Glutamatergic neuron (in vitro differentiated cells): Measurements from ENCODE around the gene HYOU1. TPM values are rescaled to one million over a fixed set of nuclear protein-coding genes. Genes with fewer than 3 reads are reported as not detected.

Experiments
- DNase-seq: peaks from one replicate; pipeline ENCODE4 v3.0.0; 2022
- H3K27ac Mint-ChIP-seq: one replicate; pipeline ENCODE4 v1.8.0; 2020; ENCODE audit warnings: mild to moderate bottlenecking, mixed read lengths, inconsistent platforms; ENCODE audit not compliant: unreplicated experiment
- H3K27me3 Mint-ChIP-seq: one replicate; pipeline ENCODE4 v1.8.0; 2020; ENCODE audit warnings: mild to moderate bottlenecking, moderate library complexity, mixed read lengths, inconsistent platforms; ENCODE audit not compliant: unreplicated experiment
- H3K36me3 Mint-ChIP-seq: one replicate; pipeline ENCODE4 v1.8.0; 2020; ENCODE audit warnings: mild to moderate bottlenecking, mixed read lengths, inconsistent platforms; ENCODE audit not compliant: unreplicated experiment
- H3K4me1 Mint-ChIP-seq: one replicate; pipeline ENCODE4 v1.8.0; 2020; ENCODE audit warnings: mild to moderate bottlenecking, low read depth, mixed read lengths, inconsistent platforms; ENCODE audit not compliant: unreplicated experiment
- H3K4me3 Mint-ChIP-seq: one replicate; pipeline ENCODE4 v1.8.0; 2020; ENCODE audit warnings: mild to moderate bottlenecking, mixed read lengths, inconsistent platforms; ENCODE audit not compliant: unreplicated experiment
- H3K9me3 Mint-ChIP-seq: one replicate; pipeline ENCODE4 v1.8.0; 2020; ENCODE audit warnings: mild to moderate bottlenecking, moderate library complexity, mixed read lengths, inconsistent platforms; ENCODE audit not compliant: unreplicated experiment
- total RNA-seq: library from RNA; stranded (reverse); fragmentation: NEBNext Ultra II Directional; extraction: Animal tissue kit (Norgen Biotek cat#: 25700); gene quantifications from one replicate; pipeline ENCODE4 v1.2.1, GENCODE V29; 2021; ENCODE audit not compliant: unreplicated experiment
- TF ChIP-seq, protein P1 (sequence below): fragments of 200-600 bp; sonication (generic); IDR thresholded peaks from one replicate; pipeline ENCODE4 v1.5.0; 2021; ENCODE audit not compliant: partially characterized antibody, unreplicated experiment

Gene HYOU1
- total RNA-seq, 1 donor from 2014 or later, result 193 TPM

GRCh38 chr11:119085437-119085847 lies 28.4 kb upstream of the HYOU1 start:
- H3K9me3 Mint-ChIP-seq, result peaks cover 7% of the 10 kb centered on the region
- H3K27ac Mint-ChIP-seq, result peak overlapping the region; percentile 90
- H3K4me3 Mint-ChIP-seq, result peak overlapping the region; percentile 98
- peaks cover 5% of the 10 kb centered on the region for H3K27me3 Mint-ChIP-seq
- H3K4me1 Mint-ChIP-seq, result no peaks in the 10 kb centered on the region
- H3K36me3 Mint-ChIP-seq, result no peaks in the 10 kb centered on the region
- TF ChIP-seq, protein P1, sequence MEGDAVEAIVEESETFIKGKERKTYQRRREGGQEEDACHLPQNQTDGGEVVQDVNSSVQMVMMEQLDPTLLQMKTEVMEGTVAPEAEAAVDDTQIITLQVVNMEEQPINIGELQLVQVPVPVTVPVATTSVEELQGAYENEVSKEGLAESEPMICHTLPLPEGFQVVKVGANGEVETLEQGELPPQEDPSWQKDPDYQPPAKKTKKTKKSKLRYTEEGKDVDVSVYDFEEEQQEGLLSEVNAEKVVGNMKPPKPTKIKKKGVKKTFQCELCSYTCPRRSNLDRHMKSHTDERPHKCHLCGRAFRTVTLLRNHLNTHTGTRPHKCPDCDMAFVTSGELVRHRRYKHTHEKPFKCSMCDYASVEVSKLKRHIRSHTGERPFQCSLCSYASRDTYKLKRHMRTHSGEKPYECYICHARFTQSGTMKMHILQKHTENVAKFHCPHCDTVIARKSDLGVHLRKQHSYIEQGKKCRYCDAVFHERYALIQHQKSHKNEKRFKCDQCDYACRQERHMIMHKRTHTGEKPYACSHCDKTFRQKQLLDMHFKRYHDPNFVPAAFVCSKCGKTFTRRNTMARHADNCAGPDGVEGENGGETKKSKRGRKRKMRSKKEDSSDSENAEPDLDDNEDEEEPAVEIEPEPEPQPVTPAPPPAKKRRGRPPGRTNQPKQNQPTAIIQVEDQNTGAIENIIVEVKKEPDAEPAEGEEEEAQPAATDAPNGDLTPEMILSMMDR, result no peak
- no peak for DNase-seq

DNA sequence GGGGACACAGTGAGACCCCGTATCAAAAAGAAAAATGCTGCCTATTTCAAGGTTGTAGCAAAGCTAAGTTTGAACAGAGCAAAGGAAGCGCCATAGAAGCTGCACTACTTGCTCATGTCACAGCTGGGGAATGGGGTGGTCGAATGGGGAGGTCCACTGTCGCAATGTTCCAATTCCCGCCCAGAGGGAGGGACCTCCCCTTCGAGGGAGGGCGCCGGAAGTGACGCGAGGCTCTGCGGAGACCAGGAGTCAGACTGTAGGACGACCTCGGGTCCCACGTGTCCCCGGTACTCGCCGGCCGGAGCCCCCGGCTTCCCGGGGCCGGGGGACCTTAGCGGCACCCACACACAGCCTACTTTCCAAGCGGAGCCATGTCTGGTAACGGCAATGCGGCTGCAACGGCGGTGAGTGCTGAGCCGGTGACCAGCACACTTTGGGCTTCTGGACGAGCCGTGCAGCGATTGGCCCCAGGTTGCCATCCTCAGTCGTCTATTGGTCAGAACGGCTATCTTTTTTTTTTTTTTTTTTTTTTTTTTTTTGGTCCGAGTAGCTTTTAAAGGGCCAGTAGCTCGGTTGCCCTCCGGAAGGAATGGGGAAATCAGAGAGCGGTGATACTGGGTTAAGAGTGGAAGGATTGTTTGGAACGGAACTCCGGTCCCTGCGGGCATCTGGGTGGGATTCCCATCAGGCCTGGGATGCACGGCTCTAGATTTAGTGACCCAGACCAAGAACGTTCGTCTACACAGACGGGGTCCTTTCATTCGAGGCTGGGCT lies 27.8 kb upstream of the HYOU1 start, which contains the start of gene HMBS:
TSS of gene HMBS (plus strand) at position 219 of the 774 bp plus-strand sequence. CDS start at position 372, 153 bp downstream.
- no peaks in the 10 kb centered on the region for H3K4me1 Mint-ChIP-seq
- peak within 1 kb of the TSS; percentile 98 for H3K4me3 Mint-ChIP-seq
- peaks cover 7% of the 10 kb centered on the region for H3K9me3 Mint-ChIP-seq
- peak within 1 kb of the TSS; percentile 90 for H3K27ac Mint-ChIP-seq
- H3K27me3 Mint-ChIP-seq, result peaks cover 4% of the 10 kb centered on the region
- H3K36me3 Mint-ChIP-seq, result no peaks in the 10 kb centered on the region
- TF ChIP-seq, protein P1, result no peak
- DNase-seq, result peak; percentile 88

- Mint-ChIP-seq H3K36me3 (no peaks in the 10 kb centered on the region), H3K27me3 (peaks cover 8% of the 10 kb centered on the region), H3K4me1 (no peaks in the 10 kb centered on the region), H3K27ac (no peak overlapping the region), H3K4me3 (no peak overlapping the region), H3K9me3 (peaks cover 7% of the 10 kb centered on the region)
- no peak for DNase-seq
- TF ChIP-seq, protein P1, result no peak
These were observed 24.8 kb upstream of the HYOU1 start for GRCh38 chr11:119081682-119082260.

- no peaks in the 10 kb centered on the region for H3K36me3 Mint-ChIP-seq
- H3K27ac Mint-ChIP-seq, result no peak overlapping the region
- no peak for DNase-seq
- TF ChIP-seq, protein P1, result no peak
- peaks cover 5% of the 10 kb centered on the region for H3K9me3 Mint-ChIP-seq
- no peaks in the 10 kb centered on the region for H3K4me1 Mint-ChIP-seq
- H3K27me3 Mint-ChIP-seq, result peaks cover 6% of the 10 kb centered on the region
- H3K4me3 Mint-ChIP-seq, result no peak overlapping the region
These were observed 21.8 kb upstream of the HYOU1 start for GRCh38 chr11:119078675-119079420.

DNA sequence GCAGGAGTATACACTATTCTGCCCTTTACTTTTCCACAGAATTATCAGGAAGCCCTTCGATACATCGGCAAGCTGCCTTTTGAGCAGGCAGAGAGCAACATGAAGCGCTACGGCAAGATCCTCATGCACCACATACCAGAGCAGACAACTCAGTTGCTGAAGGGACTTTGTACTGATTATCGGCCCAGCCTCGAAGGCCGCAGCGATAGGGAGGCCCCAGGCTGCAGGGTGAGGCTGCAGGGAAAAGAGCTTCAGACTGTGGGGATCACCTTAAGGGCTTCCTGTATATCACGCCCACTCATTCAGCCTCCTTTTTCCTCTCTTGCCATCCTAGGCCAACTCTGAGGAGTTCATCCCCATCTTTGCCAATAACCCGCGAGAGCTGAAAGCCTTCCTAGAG lies 20.8 kb upstream of the HYOU1 start:
- Mint-ChIP-seq H3K4me3 (no peak overlapping the region), H3K36me3 (no peaks in the 10 kb centered on the region), H3K27me3 (peaks cover 6% of the 10 kb centered on the region), H3K27ac (no peak overlapping the region), H3K4me1 (no peaks in the 10 kb centered on the region), H3K9me3 (peaks cover 5% of the 10 kb centered on the region)
- TF ChIP-seq, protein P1, result no peak
- DNase-seq, result no peak
